GM13976 (cell line): ENCODE measurements around the gene TRAP1.

Experiments used
- DNase-seq: peaks from one replicate; pipeline ENCODE4 v3.0.0; 2012; ENCODE audit warnings: low spot score
- in situ Hi-C: fragments of 300-500 bp; cut with MboI; formaldehyde crosslinking; loops from one replicate; pipeline ENCODE4 v1.12.0; 2022; ENCODE audit warnings: low sequenced_read_pairs, mixed read lengths, inconsistent platforms; ENCODE audit not compliant: unreplicated experiment
- TF ChIP-seq, protein P1 (sequence below): IDR thresholded peaks from 2 replicates; pipeline ENCODE4 v1.5.1; 2012; ENCODE audit warnings: borderline replicate concordance, mild to moderate bottlenecking; ENCODE audit not compliant: insufficient read depth; ENCODE audit errors: extremely low read depth, missing control alignments, control extremely low read depth

TRAP1 gene

DNA sequence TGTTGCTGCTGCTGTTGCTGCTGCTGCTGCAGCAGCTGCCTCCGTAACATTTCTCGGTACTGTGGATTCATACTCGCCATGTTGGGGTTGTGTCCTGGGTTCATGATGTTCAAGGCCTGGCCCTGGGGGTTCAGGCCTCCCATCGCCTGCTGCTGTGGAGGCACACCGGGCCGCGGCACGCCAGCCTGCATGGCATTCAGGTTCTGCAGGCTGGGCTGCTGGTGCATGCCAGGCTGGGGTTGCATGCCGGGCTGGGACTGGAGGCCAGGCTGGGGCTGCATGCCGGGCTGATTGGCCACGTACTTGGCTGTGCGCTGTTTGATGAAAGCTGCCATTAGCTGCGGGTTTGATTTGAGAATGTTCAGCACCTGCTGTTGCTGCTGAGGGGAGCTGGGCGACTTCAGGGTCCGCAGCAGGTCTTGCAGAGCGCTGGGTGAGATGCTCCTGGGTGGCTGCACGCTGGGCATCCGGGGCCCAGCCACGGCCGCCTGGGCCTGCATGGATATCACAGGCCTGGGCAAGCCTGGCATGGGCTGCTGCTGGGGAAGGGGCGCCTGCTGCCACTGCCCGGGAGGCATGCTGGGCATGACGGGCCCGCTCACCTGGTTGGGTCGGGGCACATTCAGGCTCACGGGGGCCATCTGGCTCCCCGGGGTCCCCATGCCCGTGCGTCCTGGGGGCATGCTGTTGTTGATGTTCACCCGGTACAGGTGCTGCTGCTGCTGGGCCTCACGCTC lies 11.3 kb upstream of the TRAP1 start:
- DNase-seq = no peak
- in situ Hi-C loops = no loop called here
- TF ChIP-seq, protein P1, sequence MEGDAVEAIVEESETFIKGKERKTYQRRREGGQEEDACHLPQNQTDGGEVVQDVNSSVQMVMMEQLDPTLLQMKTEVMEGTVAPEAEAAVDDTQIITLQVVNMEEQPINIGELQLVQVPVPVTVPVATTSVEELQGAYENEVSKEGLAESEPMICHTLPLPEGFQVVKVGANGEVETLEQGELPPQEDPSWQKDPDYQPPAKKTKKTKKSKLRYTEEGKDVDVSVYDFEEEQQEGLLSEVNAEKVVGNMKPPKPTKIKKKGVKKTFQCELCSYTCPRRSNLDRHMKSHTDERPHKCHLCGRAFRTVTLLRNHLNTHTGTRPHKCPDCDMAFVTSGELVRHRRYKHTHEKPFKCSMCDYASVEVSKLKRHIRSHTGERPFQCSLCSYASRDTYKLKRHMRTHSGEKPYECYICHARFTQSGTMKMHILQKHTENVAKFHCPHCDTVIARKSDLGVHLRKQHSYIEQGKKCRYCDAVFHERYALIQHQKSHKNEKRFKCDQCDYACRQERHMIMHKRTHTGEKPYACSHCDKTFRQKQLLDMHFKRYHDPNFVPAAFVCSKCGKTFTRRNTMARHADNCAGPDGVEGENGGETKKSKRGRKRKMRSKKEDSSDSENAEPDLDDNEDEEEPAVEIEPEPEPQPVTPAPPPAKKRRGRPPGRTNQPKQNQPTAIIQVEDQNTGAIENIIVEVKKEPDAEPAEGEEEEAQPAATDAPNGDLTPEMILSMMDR = no peak

DNA sequence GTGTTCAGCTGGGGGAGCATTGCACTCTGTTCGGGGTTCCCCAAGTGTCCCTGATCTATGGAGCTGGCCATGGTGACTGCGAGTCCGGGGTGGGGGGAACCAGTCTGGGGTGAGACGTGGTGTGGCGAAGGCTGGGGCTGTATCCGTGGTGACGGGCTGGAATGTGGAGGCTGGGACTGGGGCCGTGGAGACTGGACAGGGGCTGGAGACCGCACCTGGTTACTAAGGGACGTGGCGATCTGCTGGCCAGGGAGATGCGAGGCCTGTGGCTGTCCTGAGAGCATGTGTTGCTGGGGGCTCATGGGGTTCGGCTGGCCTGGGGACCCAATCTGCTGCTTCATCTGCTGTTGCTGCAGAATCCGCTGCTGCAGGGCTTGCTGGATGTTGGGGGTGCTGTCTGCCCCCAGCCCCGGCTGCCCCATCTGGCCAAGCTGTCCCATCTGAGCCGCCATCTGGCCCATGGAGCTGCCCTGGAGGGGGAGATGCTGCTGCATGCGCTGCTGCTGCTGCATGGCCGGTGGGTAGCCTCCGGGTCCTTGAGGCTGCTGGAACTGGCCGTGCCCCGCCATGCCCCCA lies 10.6 kb upstream of the TRAP1 start:
- in situ Hi-C loops = no loop called here
- TF ChIP-seq, protein P1 = no peak
- DNase-seq = no peak

DNA sequence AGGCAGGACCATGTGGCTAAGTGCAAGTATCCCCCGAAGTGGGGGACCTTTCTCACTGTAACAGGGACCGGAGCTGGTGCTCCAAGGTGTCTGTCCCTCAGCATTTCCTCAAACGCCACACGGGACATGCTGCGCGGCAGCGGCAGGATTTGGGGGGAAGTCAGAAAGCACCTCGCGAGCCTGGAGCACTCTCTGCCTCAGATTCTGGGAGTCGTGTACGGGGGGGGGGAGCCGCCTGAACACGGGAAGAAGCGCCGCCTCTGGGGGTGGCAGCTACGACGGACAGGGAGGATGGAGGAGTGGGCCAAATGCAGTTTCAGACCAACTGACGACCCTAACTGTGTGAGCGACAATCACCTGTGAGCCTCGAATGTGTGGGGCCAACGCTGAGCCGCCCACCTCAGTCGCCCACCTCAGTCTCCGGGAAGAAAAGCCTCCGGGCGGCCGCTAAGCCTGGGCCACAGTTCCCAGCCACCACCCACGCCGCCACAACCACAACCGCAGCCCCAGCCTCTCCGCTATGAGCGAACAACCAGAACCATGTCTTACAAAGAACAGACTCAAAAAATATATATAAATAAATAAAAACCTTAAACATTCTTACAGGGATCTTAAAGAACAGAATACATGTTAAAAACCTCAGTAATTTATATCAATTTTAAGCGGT lies 8.8 kb upstream of the TRAP1 start:
- no peak for DNase-seq
- TF ChIP-seq, protein P1 = no peak
- in situ Hi-C loops = no loop called here

DNA sequence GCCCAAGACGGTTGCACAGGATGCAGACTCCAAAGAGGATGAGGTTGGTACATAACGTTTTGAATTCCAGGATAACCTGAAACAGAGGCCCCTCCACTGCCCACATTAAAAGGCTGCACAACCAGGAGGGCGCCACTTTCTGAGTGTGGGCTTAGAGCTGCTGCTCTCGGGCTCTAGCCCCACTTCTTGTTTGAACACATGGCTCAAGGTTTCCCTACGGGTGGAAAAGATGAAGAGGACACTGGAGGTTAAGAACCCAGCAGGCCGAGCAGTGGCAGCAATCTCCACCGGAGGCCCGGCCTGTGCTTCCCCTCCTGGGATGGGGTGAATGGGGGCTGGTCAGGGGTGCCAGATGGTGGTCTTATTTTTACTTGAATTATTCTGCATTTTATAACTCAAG lies 8.0 kb upstream of the TRAP1 start:
- in situ Hi-C loops = no loop called here
- no peak for DNase-seq
- TF ChIP-seq, protein P1 = no peak

DNA sequence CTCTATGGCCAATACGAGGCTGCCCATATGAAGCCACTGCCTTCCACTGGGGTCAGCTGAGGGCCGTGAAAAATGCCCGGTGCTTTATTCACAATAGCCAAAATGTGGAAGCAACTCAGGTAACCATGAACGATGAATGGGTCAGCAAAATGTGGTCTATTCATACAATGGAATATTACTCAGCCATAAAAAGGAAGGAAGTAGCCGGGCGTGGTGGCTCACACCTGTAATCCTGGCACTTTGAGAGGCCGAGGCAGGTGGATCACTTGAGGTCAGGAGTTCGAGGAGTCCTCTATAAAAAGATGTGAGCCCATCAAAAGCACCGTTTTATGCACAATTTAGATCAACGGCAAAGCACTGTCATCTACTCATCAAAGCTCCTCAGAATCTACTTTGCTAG lies 5.2 kb upstream of the TRAP1 start:
- DNase-seq = no peak
- in situ Hi-C loops = no loop called here
- TF ChIP-seq, protein P1 = no peak

DNA sequence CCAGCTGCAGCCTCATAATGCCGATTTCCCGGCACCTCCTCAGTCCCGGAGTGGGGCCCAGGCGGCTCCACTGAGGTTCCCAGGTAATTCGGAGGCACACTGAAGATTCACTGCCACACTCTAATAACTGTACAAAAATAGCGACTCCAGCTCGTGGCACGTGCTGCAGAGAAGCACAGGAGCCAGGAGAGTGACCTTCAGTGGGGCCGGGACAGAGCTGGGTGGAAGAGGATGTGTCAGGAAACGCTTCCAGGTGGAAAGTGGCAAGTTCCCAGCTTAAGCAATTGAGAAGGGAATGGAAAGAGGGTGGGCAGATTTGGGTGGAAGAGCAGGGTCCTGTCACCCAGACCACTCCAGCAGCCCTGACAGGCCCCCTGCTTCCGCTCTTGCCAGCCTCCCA lies 3.1 kb upstream of the TRAP1 start:
- in situ Hi-C loops = no loop called here
- DNase-seq = no peak
- TF ChIP-seq, protein P1 = no peak

DNA sequence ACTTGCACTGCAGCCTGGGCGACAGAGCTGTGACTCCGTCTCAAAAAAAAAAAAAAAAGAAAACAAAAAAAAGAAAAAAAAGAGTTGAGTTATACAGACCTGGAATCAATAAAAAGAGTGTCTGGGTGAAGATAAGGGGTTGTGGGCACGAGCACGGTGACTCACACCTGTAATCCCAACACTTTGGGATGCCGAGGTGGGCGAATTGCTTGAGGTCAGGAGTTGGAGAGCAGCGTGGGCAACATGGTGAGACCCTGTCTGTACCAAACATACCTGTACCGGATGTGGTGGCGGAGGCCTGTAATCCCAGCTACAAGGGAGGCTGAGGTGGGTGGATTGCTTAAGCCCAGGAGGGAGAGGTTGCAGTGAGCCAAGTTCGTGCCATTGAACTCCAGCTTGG lies 1.3 kb upstream of the TRAP1 start:
- in situ Hi-C loops = no loop called here
- DNase-seq = no peak
- TF ChIP-seq, protein P1 = no peak
